SU-DHL-6 (cell line): ENCODE results near the gene GNB1L.

Source experiments
- CTCF ChIP-seq: fragments of 200-600 bp; sonication (generic); IDR thresholded peaks from one replicate; pipeline ENCODE4 v1.5.1; 2017; ENCODE audit warnings: antibody characterized with exemption, mild to moderate bottlenecking, low read length, moderate library complexity; ENCODE audit not compliant: insufficient read depth, poor library complexity, severe bottlenecking
- EZH2phosphoT487 ChIP-seq: fragments of 200-600 bp; sonication (generic), shearing (Covaris generic); conservative IDR thresholded peaks from 2 replicates; pipeline ENCODE4 v1.6.1; 2018; ENCODE audit warnings: mild to moderate bottlenecking, antibody characterized with exemption, low read length, moderate library complexity, mixed read lengths

- TF ChIP-seq CTCF (no peak), EZH2phosphoT487 (no peak)
Observed at GRCh38 chr22:19807914-19808872, 46.5 kb downstream of the GNB1L start.
